ENCODE data around the gene KRT79.

- TF ChIP-seq POLR2A (IDR thresholded peaks at IDR 0.05) = no peak
- TF ChIP-seq, protein P1, sequence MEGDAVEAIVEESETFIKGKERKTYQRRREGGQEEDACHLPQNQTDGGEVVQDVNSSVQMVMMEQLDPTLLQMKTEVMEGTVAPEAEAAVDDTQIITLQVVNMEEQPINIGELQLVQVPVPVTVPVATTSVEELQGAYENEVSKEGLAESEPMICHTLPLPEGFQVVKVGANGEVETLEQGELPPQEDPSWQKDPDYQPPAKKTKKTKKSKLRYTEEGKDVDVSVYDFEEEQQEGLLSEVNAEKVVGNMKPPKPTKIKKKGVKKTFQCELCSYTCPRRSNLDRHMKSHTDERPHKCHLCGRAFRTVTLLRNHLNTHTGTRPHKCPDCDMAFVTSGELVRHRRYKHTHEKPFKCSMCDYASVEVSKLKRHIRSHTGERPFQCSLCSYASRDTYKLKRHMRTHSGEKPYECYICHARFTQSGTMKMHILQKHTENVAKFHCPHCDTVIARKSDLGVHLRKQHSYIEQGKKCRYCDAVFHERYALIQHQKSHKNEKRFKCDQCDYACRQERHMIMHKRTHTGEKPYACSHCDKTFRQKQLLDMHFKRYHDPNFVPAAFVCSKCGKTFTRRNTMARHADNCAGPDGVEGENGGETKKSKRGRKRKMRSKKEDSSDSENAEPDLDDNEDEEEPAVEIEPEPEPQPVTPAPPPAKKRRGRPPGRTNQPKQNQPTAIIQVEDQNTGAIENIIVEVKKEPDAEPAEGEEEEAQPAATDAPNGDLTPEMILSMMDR (IDR thresholded peaks at IDR 0.05) = no peak
Observed at GRCh38 chr12:52776435-52776834, 57.7 kb downstream of the KRT79 start.

Measured in testis (tissue), 2 donors.